Measurements from ENCODE around the gene MAP1B.

The MAP1B gene

DNA sequence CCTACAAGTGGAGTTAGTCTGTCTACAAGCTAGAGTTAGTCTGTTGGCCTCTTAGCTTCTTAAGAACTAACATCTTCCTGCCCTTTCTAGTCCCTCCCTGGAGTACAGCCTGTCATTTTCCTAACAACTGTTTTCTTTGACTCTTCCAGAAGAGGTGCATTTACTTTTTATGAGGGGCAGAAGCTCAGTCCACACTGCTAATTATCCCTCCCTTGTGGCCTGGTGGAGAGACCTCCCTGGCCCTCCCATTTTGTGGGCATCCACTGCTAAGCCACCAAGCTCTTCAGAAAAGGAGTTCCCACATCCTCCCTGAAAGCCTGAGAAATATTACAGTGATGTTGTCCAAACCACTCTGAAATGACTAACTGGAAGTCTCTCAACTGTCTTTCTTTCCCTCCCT lies 8.0 kb downstream of the MAP1B start:
- H3K9me3 ChIP-seq (replicated peaks; ENCODE audit: insufficient read depth, low read length): no peaks in the 10 kb centered on the region
- TF ChIP-seq EZH2phosphoT487 (IDR thresholded peaks at IDR 0.05; ENCODE audit: low read length): no peak
- no peaks in the 10 kb centered on the region for H3K36me3 ChIP-seq (replicated peaks; ENCODE audit: insufficient read depth, low read length)
- no peaks in the 10 kb centered on the region for H4K20me1 ChIP-seq (ENCODE audit: insufficient read depth, low read length)
- no peak overlapping the region for H2AFZ ChIP-seq (ENCODE audit: low read length)
- no peaks in the 10 kb centered on the region for H3K9me2 ChIP-seq (replicated peaks; ENCODE audit: insufficient read depth, low read length)
- H3K4me2 ChIP-seq (ENCODE audit: low read depth, low read length): no peak overlapping the region
- H3K27me3 ChIP-seq (replicated peaks; ENCODE audit: insufficient read depth, low read length): no peaks in the 10 kb centered on the region
- H3F3A ChIP-seq (ENCODE audit: insufficient read depth, low read length): no peaks in the 10 kb centered on the region
- H3K4me1 ChIP-seq (ENCODE audit: low read length): no peaks in the 10 kb centered on the region
- H3K4me3 ChIP-seq (ENCODE audit: low read length): no peak overlapping the region
- no peak overlapping the region for H3K27ac ChIP-seq (ENCODE audit: low read length)
- no peak for DNase-seq
- H3K79me2 ChIP-seq (ENCODE audit: low read length): no peaks in the 10 kb centered on the region
- no peak overlapping the region for H3K9ac ChIP-seq (ENCODE audit: low read length)

DNA sequence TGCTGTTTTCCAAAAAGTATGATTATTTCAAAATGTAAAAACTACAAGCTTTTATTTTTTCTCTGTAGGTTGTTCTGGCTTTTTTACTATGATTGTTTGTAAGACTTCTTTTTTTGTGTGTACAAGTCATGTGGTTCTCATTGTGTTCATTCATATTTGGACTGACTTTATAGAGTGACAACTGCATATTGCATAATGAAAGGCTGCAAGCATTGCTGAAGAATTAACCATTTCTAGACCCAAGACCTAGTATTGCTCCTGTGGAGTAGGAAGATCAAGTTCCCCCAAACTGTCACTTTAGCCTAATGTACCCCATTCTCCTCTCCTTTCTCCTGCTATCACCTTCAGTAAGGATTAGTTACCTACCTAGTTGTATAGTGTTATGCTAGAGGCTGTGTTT lies 10.0 kb downstream of the MAP1B start:
- Histone ChIP-seq H2AFZ (ENCODE audit: low read length) (no peak overlapping the region), H3K27ac (ENCODE audit: low read length) (no peak overlapping the region), H3K36me3 (replicated peaks; ENCODE audit: insufficient read depth, low read length) (no peaks in the 10 kb centered on the region), H3F3A (ENCODE audit: insufficient read depth, low read length) (no peaks in the 10 kb centered on the region), H4K20me1 (ENCODE audit: insufficient read depth, low read length) (no peaks in the 10 kb centered on the region), H3K9me2 (replicated peaks; ENCODE audit: insufficient read depth, low read length) (no peaks in the 10 kb centered on the region), H3K4me1 (ENCODE audit: low read length) (no peaks in the 10 kb centered on the region), H3K9me3 (replicated peaks; ENCODE audit: insufficient read depth, low read length) (no peaks in the 10 kb centered on the region), H3K9ac (ENCODE audit: low read length) (no peak overlapping the region), H3K79me2 (ENCODE audit: low read length) (no peaks in the 10 kb centered on the region), H3K4me3 (ENCODE audit: low read length) (no peak overlapping the region), H3K4me2 (ENCODE audit: low read depth, low read length) (no peak overlapping the region), H3K27me3 (replicated peaks; ENCODE audit: insufficient read depth, low read length) (no peaks in the 10 kb centered on the region)
- no peak for DNase-seq
- TF ChIP-seq EZH2phosphoT487 (IDR thresholded peaks at IDR 0.05; ENCODE audit: low read length) (no peak), EZH2 (optimal IDR thresholded peaks at IDR 0.05; ENCODE audit: low read depth, low read length) (no peak)
- TF ChIP-seq, protein P1, sequence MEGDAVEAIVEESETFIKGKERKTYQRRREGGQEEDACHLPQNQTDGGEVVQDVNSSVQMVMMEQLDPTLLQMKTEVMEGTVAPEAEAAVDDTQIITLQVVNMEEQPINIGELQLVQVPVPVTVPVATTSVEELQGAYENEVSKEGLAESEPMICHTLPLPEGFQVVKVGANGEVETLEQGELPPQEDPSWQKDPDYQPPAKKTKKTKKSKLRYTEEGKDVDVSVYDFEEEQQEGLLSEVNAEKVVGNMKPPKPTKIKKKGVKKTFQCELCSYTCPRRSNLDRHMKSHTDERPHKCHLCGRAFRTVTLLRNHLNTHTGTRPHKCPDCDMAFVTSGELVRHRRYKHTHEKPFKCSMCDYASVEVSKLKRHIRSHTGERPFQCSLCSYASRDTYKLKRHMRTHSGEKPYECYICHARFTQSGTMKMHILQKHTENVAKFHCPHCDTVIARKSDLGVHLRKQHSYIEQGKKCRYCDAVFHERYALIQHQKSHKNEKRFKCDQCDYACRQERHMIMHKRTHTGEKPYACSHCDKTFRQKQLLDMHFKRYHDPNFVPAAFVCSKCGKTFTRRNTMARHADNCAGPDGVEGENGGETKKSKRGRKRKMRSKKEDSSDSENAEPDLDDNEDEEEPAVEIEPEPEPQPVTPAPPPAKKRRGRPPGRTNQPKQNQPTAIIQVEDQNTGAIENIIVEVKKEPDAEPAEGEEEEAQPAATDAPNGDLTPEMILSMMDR (IDR thresholded peaks at IDR 0.05; ENCODE audit: low read length): no peak

DNA sequence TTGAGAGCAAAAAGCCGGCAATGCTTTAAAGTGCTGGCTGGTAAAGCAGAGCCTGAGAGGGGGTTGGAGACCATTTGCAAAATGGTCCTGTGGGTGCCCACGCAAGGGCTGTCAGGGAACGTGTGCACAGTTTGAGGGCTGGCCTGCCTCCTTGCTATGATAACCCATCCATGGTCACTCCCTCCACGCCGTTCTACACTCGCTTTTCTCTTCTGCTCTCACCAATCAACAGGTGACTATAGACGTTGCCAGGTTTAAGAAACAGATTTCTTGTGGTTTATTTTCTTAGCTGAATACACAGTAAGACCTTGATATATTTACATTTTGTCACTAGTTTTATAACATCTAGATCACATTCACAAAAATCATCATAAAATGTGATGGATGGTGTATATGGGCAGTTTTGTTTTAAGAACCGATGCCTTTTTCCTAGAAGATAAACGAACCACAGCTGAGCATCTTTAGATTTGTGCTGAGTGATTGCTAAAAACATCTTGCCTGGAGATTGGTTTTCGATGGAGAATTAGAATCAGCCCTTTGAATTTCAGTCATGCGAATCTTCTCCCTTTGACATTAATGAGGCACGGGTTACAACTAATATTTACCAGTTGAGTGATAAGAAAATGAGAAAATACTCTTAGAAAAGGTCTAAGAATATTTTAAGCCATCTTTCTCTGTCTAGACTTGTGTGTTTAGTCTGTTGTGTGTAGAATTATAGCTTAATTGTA lies 13.9 kb downstream of the MAP1B start:
- no peak for DNase-seq
- Histone ChIP-seq H3K9ac (ENCODE audit: low read length) (no peak overlapping the region), H3K4me1 (ENCODE audit: low read length) (no peaks in the 10 kb centered on the region), H3K27ac (ENCODE audit: low read length) (no peak overlapping the region), H3K36me3 (replicated peaks; ENCODE audit: insufficient read depth, low read length) (no peaks in the 10 kb centered on the region), H3K9me3 (replicated peaks; ENCODE audit: insufficient read depth, low read length) (no peaks in the 10 kb centered on the region), H3K4me2 (ENCODE audit: low read depth, low read length) (no peak overlapping the region), H3K27me3 (replicated peaks; ENCODE audit: insufficient read depth, low read length) (no peaks in the 10 kb centered on the region), H3K79me2 (ENCODE audit: low read length) (no peaks in the 10 kb centered on the region), H3K4me3 (ENCODE audit: low read length) (no peak overlapping the region), H3F3A (ENCODE audit: insufficient read depth, low read length) (no peaks in the 10 kb centered on the region), H4K20me1 (ENCODE audit: insufficient read depth, low read length) (no peaks in the 10 kb centered on the region), H3K9me2 (replicated peaks; ENCODE audit: insufficient read depth, low read length) (no peaks in the 10 kb centered on the region), H2AFZ (ENCODE audit: low read length) (no peak overlapping the region)
- TF ChIP-seq EZH2 (optimal IDR thresholded peaks at IDR 0.05; ENCODE audit: low read depth, low read length): no peak
- TF ChIP-seq, protein P1 (IDR thresholded peaks at IDR 0.05; ENCODE audit: low read length): no peak
- TF ChIP-seq EZH2phosphoT487 (IDR thresholded peaks at IDR 0.05; ENCODE audit: low read length): no peak

DNA sequence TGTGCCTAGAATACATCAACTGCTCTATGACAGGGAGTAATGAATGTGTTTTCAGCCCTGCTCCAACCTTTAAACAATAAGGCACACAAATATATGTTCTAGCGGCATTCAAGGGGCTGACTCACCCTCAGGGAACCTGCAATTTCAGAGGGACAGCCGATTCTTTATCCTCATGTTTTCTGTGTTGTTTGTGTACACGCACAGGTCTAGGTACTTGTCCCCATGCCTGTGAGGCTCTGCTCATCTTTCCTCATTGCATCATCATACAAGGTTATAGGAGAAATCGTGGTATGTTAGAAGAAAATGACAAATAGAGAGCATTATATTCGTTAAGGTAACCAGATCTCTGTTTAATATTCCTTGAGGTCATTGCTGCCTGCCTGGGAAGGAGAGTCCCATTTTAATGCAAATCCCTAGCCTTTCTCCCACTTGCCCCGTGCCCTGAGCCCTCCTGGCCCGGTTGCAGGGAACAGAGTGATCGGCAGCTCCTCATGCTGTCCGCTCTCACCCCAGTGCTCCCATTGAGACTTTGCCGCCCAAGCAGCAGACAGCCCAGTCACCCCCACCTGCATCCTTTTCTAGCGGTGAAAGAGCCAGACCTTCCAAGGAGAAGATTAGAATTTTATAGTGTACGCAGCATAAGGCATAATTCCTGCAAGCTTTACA lies 14.6 kb downstream of the MAP1B start:
- H3K9me3 ChIP-seq (replicated peaks; ENCODE audit: insufficient read depth, low read length): no peaks in the 10 kb centered on the region
- H3K4me2 ChIP-seq (ENCODE audit: low read depth, low read length): no peak overlapping the region
- H3K36me3 ChIP-seq (replicated peaks; ENCODE audit: insufficient read depth, low read length): no peaks in the 10 kb centered on the region
- no peaks in the 10 kb centered on the region for H3K9me2 ChIP-seq (replicated peaks; ENCODE audit: insufficient read depth, low read length)
- H3K9ac ChIP-seq (ENCODE audit: low read length): no peak overlapping the region
- no peak for DNase-seq
- no peaks in the 10 kb centered on the region for H3K79me2 ChIP-seq (ENCODE audit: low read length)
- H2AFZ ChIP-seq (ENCODE audit: low read length): no peak overlapping the region
- H3F3A ChIP-seq (ENCODE audit: insufficient read depth, low read length): no peaks in the 10 kb centered on the region
- TF ChIP-seq EZH2 (optimal IDR thresholded peaks at IDR 0.05; ENCODE audit: low read depth, low read length): no peak
- TF ChIP-seq EZH2phosphoT487 (IDR thresholded peaks at IDR 0.05; ENCODE audit: low read length): no peak
- TF ChIP-seq, protein P1 (IDR thresholded peaks at IDR 0.05; ENCODE audit: low read length): no peak
- no peaks in the 10 kb centered on the region for H4K20me1 ChIP-seq (ENCODE audit: insufficient read depth, low read length)
- no peaks in the 10 kb centered on the region for H3K4me1 ChIP-seq (ENCODE audit: low read length)
- H3K4me3 ChIP-seq (ENCODE audit: low read length): no peak overlapping the region
- no peak overlapping the region for H3K27ac ChIP-seq (ENCODE audit: low read length)
- no peaks in the 10 kb centered on the region for H3K27me3 ChIP-seq (replicated peaks; ENCODE audit: insufficient read depth, low read length)

Measured in MM.1S (cell line).